ENCODE measurements around the gene ISG20L2.

DNA sequence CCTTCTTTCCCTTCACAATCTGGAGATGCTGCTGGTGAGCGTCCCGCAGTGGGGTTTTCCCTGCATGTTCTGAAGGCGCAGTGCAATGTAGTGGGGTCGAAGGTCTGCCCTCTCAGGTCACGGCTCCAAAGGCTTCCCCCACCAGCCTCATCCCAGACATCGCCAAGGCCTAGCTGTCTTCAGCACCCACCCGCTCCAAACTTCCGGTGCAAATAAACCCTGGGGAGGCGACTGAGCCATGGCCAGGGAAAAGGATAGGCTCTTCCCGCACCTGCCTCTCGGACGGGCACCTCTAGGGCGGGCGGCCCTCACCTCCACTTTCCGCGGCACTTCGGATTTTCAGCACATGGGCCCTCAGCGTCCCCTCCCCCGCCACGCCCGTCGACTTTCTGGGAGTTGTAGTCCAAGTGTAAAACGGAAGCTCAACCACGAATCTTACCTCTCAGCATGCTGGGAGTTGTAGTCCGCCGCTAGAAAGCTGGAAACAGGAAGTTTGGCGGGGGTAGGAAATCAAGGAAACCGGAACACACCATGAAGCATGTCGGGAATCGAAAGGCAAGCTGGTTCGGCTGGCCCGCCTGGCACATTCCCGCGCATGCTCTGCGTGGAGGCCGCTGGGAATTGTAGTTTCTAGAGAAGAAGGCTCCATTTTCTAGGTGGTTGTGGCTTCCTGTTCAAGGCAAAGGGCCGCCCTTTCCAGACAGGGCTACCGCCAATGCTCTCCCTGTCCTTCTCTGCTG, 12.3 kb upstream of the ISG20L2 start, which contains the start of gene MRPL24:
- peak; percentile 29 to 41 for TF ChIP-seq POLR2A (IDR thresholded peaks at IDR 0.05)
- TF ChIP-seq, protein P1, sequence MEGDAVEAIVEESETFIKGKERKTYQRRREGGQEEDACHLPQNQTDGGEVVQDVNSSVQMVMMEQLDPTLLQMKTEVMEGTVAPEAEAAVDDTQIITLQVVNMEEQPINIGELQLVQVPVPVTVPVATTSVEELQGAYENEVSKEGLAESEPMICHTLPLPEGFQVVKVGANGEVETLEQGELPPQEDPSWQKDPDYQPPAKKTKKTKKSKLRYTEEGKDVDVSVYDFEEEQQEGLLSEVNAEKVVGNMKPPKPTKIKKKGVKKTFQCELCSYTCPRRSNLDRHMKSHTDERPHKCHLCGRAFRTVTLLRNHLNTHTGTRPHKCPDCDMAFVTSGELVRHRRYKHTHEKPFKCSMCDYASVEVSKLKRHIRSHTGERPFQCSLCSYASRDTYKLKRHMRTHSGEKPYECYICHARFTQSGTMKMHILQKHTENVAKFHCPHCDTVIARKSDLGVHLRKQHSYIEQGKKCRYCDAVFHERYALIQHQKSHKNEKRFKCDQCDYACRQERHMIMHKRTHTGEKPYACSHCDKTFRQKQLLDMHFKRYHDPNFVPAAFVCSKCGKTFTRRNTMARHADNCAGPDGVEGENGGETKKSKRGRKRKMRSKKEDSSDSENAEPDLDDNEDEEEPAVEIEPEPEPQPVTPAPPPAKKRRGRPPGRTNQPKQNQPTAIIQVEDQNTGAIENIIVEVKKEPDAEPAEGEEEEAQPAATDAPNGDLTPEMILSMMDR (IDR thresholded peaks at IDR 0.05) = peak in 1 of 4 experiments; percentile 30
